Heart right ventricle (tissue), 16 donors: ENCODE data around the gene KIF7. TPM values are rescaled to one million over a fixed set of nuclear protein-coding genes. Genes with fewer than 3 reads are reported as not detected.
A peak's percentile ranks its signal among the peaks of the same experiment; 100 is the strongest.

Experiments
- ATAC-seq, 8 donors: fragments of 200-7000 bp; cut with Tn5 transposase; one replicate each; pipeline ENCODE4 v1.9.1; 2020; ENCODE audit warnings: mild to moderate bottlenecking in 8 of 8, moderate library complexity in 8 of 8, moderate number of reproducible peaks in 1 of 8
- DNase-seq, 2 donors: peaks; one replicate each; pipeline ENCODE4 v3.0.0-alpha.2; 2020
- H3K27ac ChIP-seq, 10 donors: fragments of 200-600 bp; sonication (generic) in 2 of 10; one replicate each; pipeline versions ENCODE4 v1.5.0 to v1.8.0; 2020 to 2022; ENCODE audit warnings: mild to moderate bottlenecking in 3 of 10
- H3K27me3 ChIP-seq, 7 donors: fragments of 200-600 bp; one replicate each; pipeline ENCODE4 v1.8.0; 2021 to 2022; ENCODE audit warnings: mild to moderate bottlenecking in 2 of 7
- H3K36me3 ChIP-seq, 9 donors: fragments of 200-600 bp; sonication (generic) in 1 of 9; one replicate each; pipeline versions ENCODE4 v1.5.0 to v1.8.0; 2020 to 2022; ENCODE audit warnings: mild to moderate bottlenecking in 2 of 9
- H3K4me1 ChIP-seq, 9 donors: fragments of 200-600 bp; sonication (generic) in 1 of 9; one replicate each; pipeline versions ENCODE4 v1.5.0 to v1.8.0; 2020 to 2022; ENCODE audit warnings: mild to moderate bottlenecking in 4 of 9
- H3K4me3 ChIP-seq, 10 donors: fragments of 200-600 bp; sonication (generic) in 2 of 10; one replicate each; pipeline versions ENCODE4 v1.5.0 to v1.8.0; 2020 to 2022; ENCODE audit warnings: mild to moderate bottlenecking in 7 of 10, moderate library complexity in 2 of 10
- H3K9me3 ChIP-seq, 11 donors: fragments of 200-600 bp in 10 of 11; sonication (generic) in 2 of 11; one replicate each; pipeline versions ENCODE4 v1.5.0 to v1.8.0; 2013 to 2022; ENCODE audit warnings: mild to moderate bottlenecking in 2 of 11, control low read depth in 1 of 11, moderate library complexity in 1 of 11
- WGBS, 2 donors: extraction: QIAGEN DNeasy Blood & Tissue Kit; methylation state at CpG; one replicate each; pipeline ENCODE4 v1.1.7; 2013; ENCODE audit warnings: inconsistent platforms in 1 of 2; 5-methylcytosine and 5-hydroxymethylcytosine counted together
- intact Hi-C, 10 donors: fragments of 100-400 bp; cut with DNase I; formaldehyde crosslinking; loops; one replicate each; pipeline versions ENCODE4 v1.11.1 to v1.14.2; 2022
- polyA plus RNA-seq, 2 donors: library from polyadenylated mRNA; stranded (reverse); fragments of 200-250 nt; gene quantifications; one replicate each; pipeline ENCODE4 v1.2.3, GENCODE V29; 2013
- total RNA-seq, 10 donors: library from RNA; stranded (reverse); fragmentation: NEBNext Ultra II Directional in 3 of 10; extraction: Animal tissue kit (Norgen Biotek cat#: 25700) in 3 of 10; gene quantifications; one replicate each; pipeline versions ENCODE4 v1.2.1 to v1.2.4, GENCODE V29; 2021 to 2023
- TF ChIP-seq, protein P1 (sequence below), 9 donors: fragments of 200-600 bp; sonication (generic) in 2 of 9; IDR thresholded peaks; one replicate each; pipeline versions ENCODE4 v1.5.0 to v1.8.0; 2021 to 2022; ENCODE audit warnings: antibody characterized with exemption in 9 of 9, mild to moderate bottlenecking in 5 of 9, moderate library complexity in 1 of 9
- donor health status: Arrhythmogenic right ventricular cardiomyopathy.
- donor health status: ischemic (EF 13 %, LVEDD 7.1; RV severe dilation, severe dysfunction).
- donor health status: healthy with polysubstance abuse.
- donor health status: DM: no; HTN: yes; CAD: no.
- donor health status: DM: no; HTN: no; CAD: no.
- donor health status: ischemic (EF 25% LVEDD 6.9; RV normal size, moderate dysfunction).
- donor health status: ischemic (EF 25% LVEDD 5.7; RV mildly dilated, moderate dysfunction).
- donor health status: healthy.
- donor health status: DM: yes; HTN: yes; CAD: no.
- donor health status: Ischemic cardiomyopathy.
- donor health status: ischemic (EF 35%, LVEDD 5.7; RV mildly dilated, moderate dysfunction).
- donor health status: nonischemic (EF 11% LVEDD 7.7; RV severe dilation, severe dysfunction).
- donor health status: DM: yes; HTN: yes; CAD: no.
- donor health status: PGD.
- donor health status: ischemic (EF 29% LVEDD 5.4; RV normal size, mild dysfunction).
- donor health status: nonischemic (EF 23%, LVEDD 6.1; RV moderate dilation, normal function).

KIF7 gene
- total and polyA plus RNA-seq, 12 donors: 1.5 to 4.7 (median 3.1) TPM

DNA sequence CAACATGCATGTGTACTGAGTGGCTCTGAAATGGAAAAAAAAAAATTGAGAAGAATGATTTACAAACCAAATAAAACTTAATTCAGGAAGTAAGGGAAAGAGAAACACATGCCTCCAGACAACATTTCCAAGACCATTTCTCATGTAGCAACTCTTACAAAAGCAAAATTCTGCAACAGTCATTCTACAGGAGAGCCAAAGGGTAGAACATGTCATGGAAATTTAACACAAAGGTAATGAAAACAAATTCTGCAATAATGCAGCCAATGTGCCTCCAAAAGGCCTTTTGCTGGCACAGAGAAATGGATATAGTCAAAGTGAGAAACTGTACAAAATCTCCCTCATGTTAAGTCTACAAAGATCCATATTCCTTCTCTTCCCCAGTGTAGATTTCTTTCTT lies 31.3 kb upstream of the KIF7 start:
- intact Hi-C loops: no loop called here
- peaks cover 0 to 21% (median 10%) of the 10 kb centered on the region in 9 donors for H3K4me1 ChIP-seq
- TF ChIP-seq, protein P1, sequence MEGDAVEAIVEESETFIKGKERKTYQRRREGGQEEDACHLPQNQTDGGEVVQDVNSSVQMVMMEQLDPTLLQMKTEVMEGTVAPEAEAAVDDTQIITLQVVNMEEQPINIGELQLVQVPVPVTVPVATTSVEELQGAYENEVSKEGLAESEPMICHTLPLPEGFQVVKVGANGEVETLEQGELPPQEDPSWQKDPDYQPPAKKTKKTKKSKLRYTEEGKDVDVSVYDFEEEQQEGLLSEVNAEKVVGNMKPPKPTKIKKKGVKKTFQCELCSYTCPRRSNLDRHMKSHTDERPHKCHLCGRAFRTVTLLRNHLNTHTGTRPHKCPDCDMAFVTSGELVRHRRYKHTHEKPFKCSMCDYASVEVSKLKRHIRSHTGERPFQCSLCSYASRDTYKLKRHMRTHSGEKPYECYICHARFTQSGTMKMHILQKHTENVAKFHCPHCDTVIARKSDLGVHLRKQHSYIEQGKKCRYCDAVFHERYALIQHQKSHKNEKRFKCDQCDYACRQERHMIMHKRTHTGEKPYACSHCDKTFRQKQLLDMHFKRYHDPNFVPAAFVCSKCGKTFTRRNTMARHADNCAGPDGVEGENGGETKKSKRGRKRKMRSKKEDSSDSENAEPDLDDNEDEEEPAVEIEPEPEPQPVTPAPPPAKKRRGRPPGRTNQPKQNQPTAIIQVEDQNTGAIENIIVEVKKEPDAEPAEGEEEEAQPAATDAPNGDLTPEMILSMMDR (IDR thresholded peaks at IDR 0.05): no peak
- peaks cover 0 to 13% (median 0%) of the 10 kb centered on the region in 9 donors for H3K36me3 ChIP-seq
- no peaks in the 10 kb centered on the region for H3K9me3 ChIP-seq
- ATAC-seq: no peak
- DNase-seq: no peak
- H3K27me3 ChIP-seq: no peaks in the 10 kb centered on the region
- H3K4me3 ChIP-seq: no peak overlapping the region
- H3K27ac ChIP-seq: no peak overlapping the region

GRCh38 chr15:89685995-89686394 lies 30.7 kb upstream of the KIF7 start:
- ATAC-seq (no peak), DNase-seq (no peak)
- Histone ChIP-seq H3K36me3 (peaks cover 0 to 13% (median 0%) of the 10 kb centered on the region in 9 donors), H3K27me3 (no peaks in the 10 kb centered on the region), H3K9me3 (no peaks in the 10 kb centered on the region), H3K4me1 (peaks cover 0 to 21% (median 14%) of the 10 kb centered on the region in 9 donors), H3K4me3 (no peak overlapping the region), H3K27ac (no peak overlapping the region)
- 66 to 73% methylated on average over 2 of the region's 2 CpGs for WGBS, 2 donors
- TF ChIP-seq, protein P1 (IDR thresholded peaks at IDR 0.05): no peak
- intact Hi-C loops: no loop called here

DNA sequence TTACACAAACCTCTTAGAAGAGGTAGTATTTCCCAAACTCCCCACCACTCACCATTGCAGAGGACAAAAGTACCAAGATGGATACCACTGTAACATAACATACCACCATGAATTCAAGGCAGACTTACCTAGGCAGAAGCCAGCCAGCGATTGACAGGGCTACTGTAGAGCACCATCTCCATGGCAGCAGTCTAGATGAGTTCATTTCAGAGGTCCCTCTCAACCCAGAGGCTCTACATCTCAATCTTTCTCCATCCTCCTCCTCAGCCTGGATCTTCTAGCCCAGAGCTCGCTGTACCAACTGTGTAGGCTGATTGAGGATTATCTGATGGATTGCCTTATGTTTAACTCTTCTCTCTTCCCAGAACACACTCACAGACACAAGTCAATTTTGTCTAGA lies 25.9 kb upstream of the KIF7 start:
- ATAC-seq (peak in 5 of 8 donors; percentile 11 to 35 (median 13)), DNase-seq (no peak)
- peaks cover 0 to 11% (median 0%) of the 10 kb centered on the region in 9 donors for H3K36me3 ChIP-seq
- peaks cover 4 to 29% (median 16%) of the 10 kb centered on the region in 9 donors for H3K4me1 ChIP-seq
- TF ChIP-seq, protein P1 (IDR thresholded peaks at IDR 0.05): no peak
- H3K27ac ChIP-seq: peak overlapping the region; percentile 22 to 83 (median 60)
- WGBS, 2 donors: 96 to 98% methylated on average over 2 of the region's 2 CpGs
- H3K4me3 ChIP-seq: no peak overlapping the region
- H3K9me3 ChIP-seq: no peaks in the 10 kb centered on the region
- intact Hi-C loops: no loop called here
- H3K27me3 ChIP-seq: no peaks in the 10 kb centered on the region

GRCh38 chr15:89680282-89680873 lies 25.1 kb upstream of the KIF7 start:
- peaks cover 0 to 6% (median 0%) of the 10 kb centered on the region in 9 donors for H3K36me3 ChIP-seq
- intact Hi-C loops: no loop called here
- DNase-seq: peak in 1 of 2 donors; percentile 78
- H3K9me3 ChIP-seq: no peaks in the 10 kb centered on the region
- WGBS, 2 donors: 39 to 44% methylated on average over 5 of the region's 5 CpGs
- H3K4me3 ChIP-seq: no peak overlapping the region
- H3K27ac ChIP-seq: peak overlapping the region; percentile 31 to 83 (median 60)
- peak; percentile 89 to 97 (median 94) for ATAC-seq
- H3K4me1 ChIP-seq: peaks cover 4 to 29% (median 16%) of the 10 kb centered on the region in 9 donors
- TF ChIP-seq, protein P1 (IDR thresholded peaks at IDR 0.05): no peak
- H3K27me3 ChIP-seq: no peaks in the 10 kb centered on the region
